ENCODE data around the gene KRTAP19-5.
"Not testable (repeated sequence)": the region's sequence is repeated elsewhere in the genome, so short reads cannot be mapped to it uniquely, and the experiment has no call there.

KRTAP19-5 gene

DNA sequence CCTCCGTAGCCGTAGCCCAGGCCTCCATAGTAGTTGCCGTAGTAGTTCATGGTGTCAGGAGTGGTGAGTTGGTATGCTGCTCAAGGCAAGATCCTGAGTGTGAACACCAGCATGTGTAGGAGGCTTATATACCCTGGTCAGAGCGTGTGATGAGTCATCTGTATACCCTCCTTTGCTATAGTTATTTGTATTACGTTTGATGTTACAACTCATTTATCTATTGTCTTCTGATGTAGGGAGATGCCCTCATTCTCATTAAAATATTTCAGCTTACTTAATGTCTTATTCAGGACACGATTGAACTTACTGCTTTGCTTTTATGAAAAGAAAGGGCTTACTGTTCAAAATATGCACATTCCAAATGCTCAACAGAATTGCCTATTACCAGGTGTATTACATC, at the start of gene KRTAP19-5:
KRTAP19-5 (minus strand) TSS at position 101 of the 400 bp plus-strand sequence; CDS start at position 50, 51 bp downstream.
- no peak for DNase-seq (ENCODE audit: low read depth, low spot score)

DNA sequence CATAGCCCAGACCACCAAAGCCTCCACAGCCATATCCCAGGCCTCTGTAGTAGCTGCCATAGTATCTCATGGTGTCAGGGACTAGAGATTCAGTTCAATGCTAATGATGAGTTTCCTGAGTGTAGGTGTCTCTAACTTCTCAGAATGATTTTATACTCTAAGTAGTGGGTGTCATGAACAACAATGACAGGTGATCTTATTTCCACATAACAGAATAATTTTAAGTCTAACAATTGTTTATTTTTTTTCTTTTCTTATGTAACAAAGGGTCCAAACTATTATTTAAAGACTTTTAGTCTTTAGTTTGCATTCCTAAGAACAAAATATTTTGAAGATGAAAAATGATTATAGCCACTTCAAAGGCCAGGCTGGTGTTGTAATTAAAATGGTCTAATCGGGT, 39.8 kb upstream of the KRTAP19-5 start, which contains the start of gene KRTAP19-6:
KRTAP19-6 (minus strand) TSS at position 101 of the 400 bp plus-strand sequence; CDS start at position 70, 31 bp downstream.
- no peak for DNase-seq (ENCODE audit: low read depth, low spot score)

DNA sequence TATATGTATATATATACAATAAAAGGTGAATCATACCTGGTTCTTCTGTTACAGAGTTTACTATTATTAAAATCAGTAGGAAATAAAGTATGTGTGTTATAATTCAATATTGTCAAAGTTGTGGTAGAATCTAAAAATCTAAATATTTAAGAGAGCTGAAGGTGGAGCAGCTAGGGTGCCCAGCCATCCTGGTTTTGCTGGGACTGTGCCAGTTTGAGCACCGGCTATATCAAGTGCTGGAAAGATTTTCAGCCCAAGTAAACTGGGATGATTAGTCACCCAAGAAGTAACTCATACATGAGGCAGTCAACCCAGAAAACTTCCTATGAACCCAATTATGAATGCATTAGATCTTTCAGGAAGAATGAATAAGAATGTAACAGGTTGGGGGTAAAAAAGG, 16.9 kb upstream of the KRTAP19-5 start:
- no peak for DNase-seq (ENCODE audit: low read depth, low spot score)

GRCh38 chr21:30515681-30516080, 13.7 kb upstream of the KRTAP19-5 start:
- no peak for DNase-seq (ENCODE audit: low read depth, low spot score)

DNA sequence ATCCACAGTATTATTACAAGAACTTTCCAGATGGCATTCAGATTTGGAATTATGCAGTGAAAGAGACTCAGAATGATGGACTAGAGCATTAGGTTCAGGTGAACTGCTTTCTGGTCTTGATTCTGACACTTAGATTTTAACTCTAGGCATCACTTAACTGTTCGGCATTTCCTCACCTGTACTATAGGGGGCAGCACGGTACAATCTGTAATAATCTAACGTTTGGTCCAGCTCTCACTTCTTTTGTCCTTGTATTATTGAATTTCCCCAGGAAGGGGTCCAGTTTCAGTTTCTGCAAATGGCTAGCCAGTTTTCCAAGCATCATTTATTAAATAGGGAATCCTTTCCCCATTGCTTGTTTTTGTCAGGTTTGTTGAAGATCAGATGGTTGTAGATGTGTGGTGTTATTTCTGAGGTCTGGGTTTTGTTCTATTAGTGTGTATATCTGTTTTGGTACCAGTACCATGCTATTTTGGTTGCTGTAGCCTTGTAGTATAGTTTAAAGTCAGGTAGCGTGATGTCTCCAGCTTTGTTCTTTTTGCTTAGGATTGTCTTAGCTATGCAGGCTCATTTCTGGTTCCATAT, 3.8 kb upstream of the KRTAP19-5 start:
- DNase-seq (ENCODE audit: low read depth, low spot score): not testable (repeated sequence)

DNA sequence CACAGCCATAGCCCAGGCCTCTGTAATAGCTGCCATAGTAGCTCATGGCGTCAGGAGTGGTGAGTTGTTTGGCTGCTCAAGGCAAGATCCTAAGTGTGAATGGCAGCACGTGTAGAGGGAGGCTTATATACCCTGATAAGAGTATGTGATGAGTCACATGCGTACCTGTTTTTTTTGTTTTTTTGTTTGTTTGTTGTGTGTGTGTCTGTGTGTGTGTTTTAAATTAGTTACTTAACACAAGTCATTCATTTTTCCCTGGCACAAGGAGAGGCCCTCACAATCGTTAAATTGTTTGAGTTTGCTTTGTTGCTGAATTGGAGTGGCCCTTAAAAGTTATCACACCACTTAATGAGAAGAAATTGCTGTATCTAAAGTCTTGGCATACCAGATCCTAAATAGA, 4.9 kb downstream of the KRTAP19-5 start, which contains the start of gene KRTAP19-4:
KRTAP19-4 (minus strand) TSS at position 101 of the 400 bp plus-strand sequence; CDS start at position 46, 55 bp downstream.
- no peak for DNase-seq (ENCODE audit: low read depth, low spot score)

DNA sequence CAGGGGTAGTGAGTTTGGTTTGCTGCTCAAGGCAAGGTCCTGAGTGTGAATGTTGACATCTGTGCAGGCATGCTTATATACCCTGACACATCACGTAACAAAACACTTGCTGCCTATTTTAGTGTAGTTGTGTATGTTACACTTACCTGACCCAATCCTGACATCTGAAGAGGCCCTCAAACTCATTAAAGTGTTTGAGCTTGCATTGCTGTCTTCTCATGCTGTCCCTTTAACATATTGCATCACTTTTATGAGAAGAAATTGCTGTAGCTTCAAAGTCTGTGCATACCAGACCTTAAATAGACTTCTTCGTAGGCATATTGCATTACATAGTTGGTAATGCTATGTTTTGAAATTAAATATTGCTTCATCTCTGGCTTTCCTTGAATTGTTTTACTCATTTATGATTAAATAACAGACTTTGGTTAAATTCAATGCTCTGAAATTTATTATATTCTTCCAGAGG, 9.9 kb downstream of the KRTAP19-5 start, which contains the start of gene KRTAP19-3:
KRTAP19-3 (minus strand) TSS at position 51 of the 466 bp plus-strand sequence. CDS start 56 bp downstream, outside the sequence.
- no peak for DNase-seq (ENCODE audit: low read depth, low spot score)

DNA sequence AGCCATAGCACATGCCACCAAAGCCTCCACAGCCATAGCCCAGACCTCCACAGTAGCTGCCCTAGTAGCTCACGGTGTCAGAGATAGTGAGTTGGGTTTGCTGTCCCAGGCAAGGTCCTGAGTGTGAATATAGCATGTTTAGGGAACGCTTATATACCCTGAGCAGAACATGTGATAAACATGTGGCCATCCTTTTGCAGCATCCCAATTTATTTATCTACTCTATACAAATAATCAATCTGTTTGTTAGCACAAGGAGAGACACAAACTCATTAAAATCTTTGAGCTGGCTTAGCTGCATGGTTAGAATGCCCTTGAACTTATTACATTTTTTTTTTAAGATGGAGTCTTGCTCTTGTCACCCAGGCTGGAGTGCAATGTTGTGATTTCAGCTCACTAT, 14.6 kb downstream of the KRTAP19-5 start, which contains the start of gene KRTAP19-2:
KRTAP19-2 (minus strand) TSS at position 101 of the 400 bp plus-strand sequence; CDS start at position 13, 88 bp downstream.
- DNase-seq (ENCODE audit: low read depth, low spot score): no peak

DNA sequence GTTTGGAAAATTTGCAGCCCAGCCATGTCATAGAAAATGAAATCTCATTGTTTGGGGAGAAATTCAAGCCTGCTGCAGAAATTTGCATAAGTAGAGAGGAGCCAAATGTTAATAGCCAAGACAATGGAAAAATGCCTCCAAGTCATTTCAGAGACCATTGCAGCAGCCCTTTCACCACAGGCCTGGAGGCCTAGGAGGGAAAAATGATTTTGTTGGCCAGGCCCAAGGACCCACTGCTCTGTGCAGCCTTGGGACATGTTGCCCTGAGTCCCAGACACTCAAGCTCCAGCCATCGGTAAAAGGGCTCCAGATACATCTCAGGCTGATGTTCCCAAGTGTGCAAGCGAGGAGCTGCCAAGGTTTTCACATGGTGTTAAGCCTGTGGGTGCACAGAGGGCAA, 15.8 kb downstream of the KRTAP19-5 start:
- DNase-seq (ENCODE audit: low read depth, low spot score): no peak

DNA sequence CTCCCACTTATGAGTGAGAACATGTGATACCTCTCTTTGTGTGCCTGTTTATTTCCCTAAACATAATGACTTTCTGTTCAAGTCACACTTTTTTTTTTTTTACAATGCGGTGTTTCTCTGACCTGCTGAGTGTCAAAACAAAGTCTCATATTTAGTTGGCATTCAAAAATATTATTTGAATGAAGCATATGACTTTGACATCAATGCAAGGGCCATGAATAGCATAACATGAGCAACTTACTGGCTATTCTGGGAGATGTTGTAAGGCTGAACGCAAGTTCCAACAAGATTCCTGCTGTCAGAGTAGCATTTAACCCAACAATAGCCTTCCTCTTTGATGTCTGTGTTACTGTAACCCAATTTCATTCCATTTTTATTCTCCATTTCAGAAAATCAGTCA, 19.8 kb downstream of the KRTAP19-5 start:
- no peak for DNase-seq (ENCODE audit: low read depth, low spot score)

DNA sequence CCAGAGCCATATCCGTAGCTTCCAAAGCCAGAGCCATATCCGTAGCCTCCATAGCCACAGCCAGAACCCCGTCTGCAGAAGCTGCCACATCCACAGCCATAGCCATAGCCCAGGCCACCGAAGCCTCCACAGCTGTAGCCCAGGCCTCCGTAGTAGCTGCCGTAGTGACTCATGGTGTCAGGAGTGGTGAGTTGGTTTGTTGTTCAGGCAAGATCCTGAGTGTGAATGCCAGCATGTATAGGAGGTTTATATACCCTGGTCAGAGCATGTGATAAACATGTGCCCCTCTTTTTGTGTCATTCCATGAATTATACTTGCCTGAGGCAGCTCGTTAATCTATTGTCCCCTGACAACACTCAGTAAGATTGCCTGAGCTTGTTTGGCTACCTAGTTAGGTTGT, 21.8 kb downstream of the KRTAP19-5 start, which contains the start of gene KRTAP19-1:
KRTAP19-1 (minus strand) TSS at position 223 of the 400 bp plus-strand sequence; CDS start at position 173, 50 bp downstream.
- no peak for DNase-seq (ENCODE audit: low read depth, low spot score)

DNA sequence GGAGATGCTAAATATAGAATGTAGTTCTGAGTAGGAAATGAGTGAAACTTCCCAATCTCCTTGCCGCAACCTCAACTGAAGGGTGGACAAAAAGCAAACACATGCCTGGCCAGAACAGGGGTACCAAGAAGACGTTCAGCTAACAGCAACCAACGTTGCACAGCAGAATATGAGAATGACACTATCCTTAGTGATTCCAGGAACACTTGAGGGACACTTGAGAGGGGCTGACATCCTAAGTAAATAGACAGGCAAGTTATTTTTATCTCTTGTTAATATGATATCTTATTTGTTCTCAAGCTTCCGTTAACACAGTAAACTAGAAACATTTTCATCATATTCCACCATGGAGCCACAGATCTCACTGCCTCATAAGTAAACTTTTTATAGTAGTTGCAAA, 22.7 kb downstream of the KRTAP19-5 start:
- no peak for DNase-seq (ENCODE audit: low read depth, low spot score)

- DNase-seq (ENCODE audit: low read depth, low spot score): no peak
These were observed 23.9 kb downstream of the KRTAP19-5 start for GRCh38 chr21:30478004-30478403.

DNA sequence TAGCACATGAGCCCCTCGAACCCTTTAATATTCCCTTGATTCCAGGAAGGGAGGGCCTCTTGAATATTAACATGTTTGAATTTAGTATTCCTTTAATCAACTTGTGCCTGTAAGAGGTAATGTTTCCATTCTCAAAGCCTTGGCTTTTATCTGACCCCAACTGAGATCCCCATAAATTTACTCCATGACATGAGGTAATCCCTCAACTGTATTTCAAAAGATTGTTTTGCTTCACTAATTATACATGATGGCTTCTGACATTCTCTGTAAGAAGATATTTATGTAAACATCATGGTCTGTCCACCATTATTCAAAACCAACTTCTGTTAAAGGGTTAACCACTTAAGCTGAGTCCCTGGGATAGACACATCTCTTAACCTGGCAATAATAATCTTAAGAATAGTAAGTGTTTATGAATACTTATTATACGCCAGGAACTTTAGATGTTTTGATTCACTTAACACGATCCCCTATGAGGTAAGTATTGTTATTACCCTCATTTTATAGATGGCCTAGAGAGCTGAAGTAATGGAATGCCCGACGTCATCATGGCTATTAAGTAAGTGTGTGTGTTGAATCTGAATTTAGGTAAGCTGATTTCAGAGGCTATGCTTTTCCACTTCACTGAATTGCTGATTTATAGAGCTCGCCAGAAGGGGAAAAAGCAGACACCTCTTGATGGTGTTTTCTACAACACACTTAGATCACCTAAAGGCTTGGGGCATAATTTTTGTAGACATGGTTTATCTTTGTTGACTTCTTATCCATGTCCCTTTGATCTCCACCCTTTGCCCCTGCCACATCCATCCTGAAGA, 32.8 kb downstream of the KRTAP19-5 start:
- DNase-seq (ENCODE audit: low read depth, low spot score): no peak

DNA sequence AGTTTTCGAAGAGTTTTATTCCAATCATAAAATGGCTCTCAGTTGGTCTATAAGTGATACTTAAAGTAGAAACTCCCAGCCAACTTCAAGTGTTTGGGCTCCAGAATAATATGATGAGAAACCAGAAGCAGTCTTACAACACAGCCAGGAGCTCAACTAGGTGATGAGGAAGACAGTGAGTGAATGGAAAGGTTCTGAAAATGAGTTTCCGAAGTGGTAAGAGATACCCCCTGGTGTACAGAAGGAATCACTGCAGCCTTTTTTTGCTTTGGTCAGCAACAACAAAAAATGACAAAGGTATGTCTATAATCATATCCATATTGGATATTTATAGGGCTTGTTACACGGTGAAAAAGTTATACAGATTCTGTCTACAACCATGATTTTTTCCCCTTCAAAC, 38.2 kb downstream of the KRTAP19-5 start:
- DNase-seq (ENCODE audit: low read depth, low spot score): no peak

All from activated naive CD8-positive, alpha-beta T cell treated with anti-CD3 and anti-CD28 coated beads, Interleukin-2, amount 50 U/mL, for 16 hours (primary cell).